GM10248 (cell line): ENCODE data around the gene DPAGT1.
"Not testable (repeated sequence)": the region's sequence is repeated elsewhere in the genome, so short reads cannot be mapped to it uniquely, and the experiment has no call there.

ENCODE experiments used
- CTCF ChIA-PET: fragments of 300-600 bp; sonication (Branson Sonifier 250); formaldehyde crosslinking; extraction: SDS; loops from one replicate; lab custom pipeline; 2021; ENCODE audit warnings: antibody characterized with exemption; lab: Yijun Ruan, JAX
- POLR2A ChIA-PET: fragments of 350-650 bp; sonication (Branson Sonifier 250); formaldehyde crosslinking; extraction: SDS; loops from one replicate; lab custom pipeline; 2020; ENCODE audit warnings: antibody characterized with exemption; lab: Yijun Ruan, JAX
- DNase-seq: peaks from one replicate; pipeline ENCODE4 v3.0.0; 2012; ENCODE audit errors: extremely low spot score
- TF ChIP-seq, protein P1 (sequence below): IDR thresholded peaks from 2 replicates; pipeline ENCODE4 v1.5.1; 2012; ENCODE audit warnings: mild to moderate bottlenecking, low read depth; ENCODE audit errors: extremely low read depth, missing control alignments, control extremely low read depth

The DPAGT1 gene

DNA sequence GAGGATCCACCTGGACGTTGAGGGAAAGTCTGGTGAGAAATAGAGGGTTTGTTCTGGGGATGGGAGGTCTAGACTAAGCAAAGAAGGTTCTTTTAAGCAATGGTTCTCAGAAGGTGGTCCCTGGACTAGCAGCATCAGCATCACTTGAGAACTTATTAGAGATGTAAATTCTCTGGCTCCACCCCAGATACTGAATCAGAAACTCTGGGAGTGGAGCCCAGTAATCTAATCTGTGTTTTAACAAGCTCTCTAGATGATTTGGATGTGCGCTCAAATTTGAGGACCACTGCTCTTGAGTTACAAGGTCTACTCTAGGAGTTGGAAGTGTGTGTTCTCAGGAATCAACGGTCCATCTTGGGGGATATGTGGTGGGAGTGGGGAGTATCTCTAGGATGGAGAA is 43.9 kb upstream of the DPAGT1 start:
- ChIA-PET CTCF (interaction anchor here (0.7 to 6.3 kb wide), 19 partner anchors 10 to 192 kb away, joined by 3 to 53 read pairs (median 5); partner anchors contain the start of genes HINFP and NLRX1), POLR2A (no interaction called here)
- TF ChIP-seq, protein P1, sequence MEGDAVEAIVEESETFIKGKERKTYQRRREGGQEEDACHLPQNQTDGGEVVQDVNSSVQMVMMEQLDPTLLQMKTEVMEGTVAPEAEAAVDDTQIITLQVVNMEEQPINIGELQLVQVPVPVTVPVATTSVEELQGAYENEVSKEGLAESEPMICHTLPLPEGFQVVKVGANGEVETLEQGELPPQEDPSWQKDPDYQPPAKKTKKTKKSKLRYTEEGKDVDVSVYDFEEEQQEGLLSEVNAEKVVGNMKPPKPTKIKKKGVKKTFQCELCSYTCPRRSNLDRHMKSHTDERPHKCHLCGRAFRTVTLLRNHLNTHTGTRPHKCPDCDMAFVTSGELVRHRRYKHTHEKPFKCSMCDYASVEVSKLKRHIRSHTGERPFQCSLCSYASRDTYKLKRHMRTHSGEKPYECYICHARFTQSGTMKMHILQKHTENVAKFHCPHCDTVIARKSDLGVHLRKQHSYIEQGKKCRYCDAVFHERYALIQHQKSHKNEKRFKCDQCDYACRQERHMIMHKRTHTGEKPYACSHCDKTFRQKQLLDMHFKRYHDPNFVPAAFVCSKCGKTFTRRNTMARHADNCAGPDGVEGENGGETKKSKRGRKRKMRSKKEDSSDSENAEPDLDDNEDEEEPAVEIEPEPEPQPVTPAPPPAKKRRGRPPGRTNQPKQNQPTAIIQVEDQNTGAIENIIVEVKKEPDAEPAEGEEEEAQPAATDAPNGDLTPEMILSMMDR = no peak

DNA sequence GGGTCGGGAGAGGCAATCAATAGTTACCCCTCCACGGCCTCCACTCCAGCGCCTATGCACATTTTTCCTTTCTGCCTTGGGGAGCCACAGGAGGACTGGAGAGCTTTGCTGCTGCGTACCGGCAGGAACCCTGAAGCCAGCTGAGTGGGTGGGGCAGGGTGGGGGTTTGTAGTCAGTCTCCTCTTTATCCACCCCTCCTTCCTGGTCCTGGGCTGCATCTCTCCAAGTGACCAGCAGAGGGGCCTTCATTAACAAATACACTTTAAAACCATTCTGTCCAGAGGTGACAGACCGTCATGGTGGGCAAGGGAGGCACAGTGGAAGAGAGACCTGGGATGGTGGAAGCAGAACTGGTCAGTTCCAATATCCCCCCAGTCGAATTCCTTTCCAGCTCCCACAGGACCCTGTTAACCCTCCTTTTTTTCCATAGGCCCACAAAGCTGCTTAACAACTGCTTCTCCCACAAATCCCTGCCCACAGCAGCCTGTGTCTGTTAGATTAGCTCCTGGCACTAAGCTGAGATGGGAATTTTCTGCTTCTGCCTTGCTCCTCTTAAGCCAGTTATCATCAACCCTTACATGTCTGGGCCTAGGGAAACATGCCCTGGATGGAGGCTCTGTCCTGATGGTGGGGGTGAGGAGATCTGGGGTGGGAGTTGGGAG is 43.3 kb upstream of the DPAGT1 start:
- DNase-seq = peak; percentile 82
- CTCF ChIA-PET = interaction anchor here (0.7 to 6.3 kb wide), 20 partner anchors 10 to 192 kb away, joined by 3 to 53 read pairs (median 5); partner anchors contain the start of genes HINFP and NLRX1
- TF ChIP-seq, protein P1 = peak; percentile 61
- POLR2A ChIA-PET = no interaction called here

More for the DNA sequence above, 43.9 kb upstream of the DPAGT1 start:
- no peak for DNase-seq

DNA sequence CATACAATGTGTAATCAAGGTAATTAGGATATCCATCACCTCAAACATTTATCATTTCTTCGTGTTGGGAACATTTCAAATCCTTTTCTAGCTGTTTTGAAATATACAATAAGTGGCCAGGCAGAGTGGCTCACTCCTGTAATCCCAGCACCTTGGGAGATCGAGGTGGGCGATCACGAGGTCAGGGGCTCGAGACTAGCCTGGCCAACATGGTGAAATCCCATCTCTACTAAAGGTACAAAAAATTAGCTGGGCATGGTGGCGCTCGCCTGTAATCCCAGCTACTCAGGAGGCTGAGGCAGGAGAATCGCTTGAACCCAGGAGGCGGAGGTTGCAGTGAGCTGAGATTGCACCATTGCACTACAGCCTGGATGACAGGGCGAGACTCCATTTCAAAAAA is 37.6 kb upstream of the DPAGT1 start:
- CTCF ChIA-PET = interaction anchor here (1.0 to 1.8 kb wide), 4 partner anchors 12 to 182 kb away, joined by 3 to 4 read pairs (median 3); partner anchors contain the start of gene CBL
- POLR2A ChIA-PET = not testable (repeated sequence)

DNA sequence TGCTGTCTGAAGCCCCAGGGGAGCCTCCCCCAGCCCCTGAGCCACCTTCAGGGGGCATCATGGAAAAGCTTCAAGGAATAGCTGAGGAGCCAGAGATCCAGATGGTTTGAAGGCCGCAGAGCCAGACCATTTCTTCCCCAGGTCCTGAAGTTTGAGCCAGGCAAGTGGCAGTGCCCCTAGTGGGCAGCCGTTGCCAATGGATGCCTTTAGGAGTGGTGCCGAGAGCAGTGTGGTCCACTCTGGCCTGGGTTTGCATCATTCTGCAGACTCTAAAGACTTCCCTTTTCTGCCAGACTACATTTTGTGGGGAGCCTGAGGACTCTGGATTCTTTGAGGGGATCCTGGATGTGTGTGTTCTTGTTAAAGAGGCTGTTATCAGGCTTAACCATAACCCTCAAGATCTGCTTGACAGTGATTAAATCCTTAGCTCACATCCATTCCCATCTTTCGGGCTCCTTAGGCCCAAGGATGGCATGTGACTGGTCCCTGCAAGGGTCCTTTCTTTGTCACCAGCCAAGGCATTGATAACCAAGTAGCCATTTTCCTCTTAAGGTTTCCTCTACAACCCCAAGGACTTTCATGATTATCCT is 32.8 kb upstream of the DPAGT1 start:
- TF ChIP-seq, protein P1 = peak; percentile 13
- CTCF ChIA-PET = interaction anchor here (1.2 to 2.4 kb wide), 4 partner anchors 9 to 81 kb away, joined by 3 to 6 read pairs (median 4); no protein-coding TSS in a partner anchor
- POLR2A ChIA-PET = no interaction called here
- DNase-seq = no peak

More for the DNA sequence above, 37.6 kb upstream of the DPAGT1 start:
- DNase-seq = not testable (repeated sequence)

DNA sequence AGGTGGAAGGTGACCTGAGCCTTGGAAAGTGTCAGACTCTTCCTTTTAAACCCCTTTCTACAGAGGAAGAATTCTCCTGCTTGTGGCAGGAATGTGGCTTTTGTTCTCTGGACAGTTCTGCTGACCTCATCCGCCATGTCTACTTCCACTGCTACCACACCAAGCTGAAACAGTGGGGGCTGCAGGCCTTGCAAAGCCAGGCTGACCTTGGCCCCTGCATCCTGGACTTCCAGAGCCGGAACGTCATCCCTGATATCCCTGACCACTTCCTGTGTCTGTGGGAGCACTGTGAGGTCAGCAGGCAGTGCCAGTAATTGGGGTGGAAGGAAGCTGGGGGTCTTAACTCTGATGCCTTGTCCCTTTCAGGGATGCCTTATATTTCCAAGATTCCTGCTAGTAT is 29.0 kb upstream of the DPAGT1 start:
- CTCF ChIA-PET = interaction anchor here (1.8 kb wide), 1 partner anchor 13 kb away, joined by 4 read pairs; no protein-coding TSS in a partner anchor
- no peak for DNase-seq
- POLR2A ChIA-PET = no interaction called here
- TF ChIP-seq, protein P1 = no peak

DNA sequence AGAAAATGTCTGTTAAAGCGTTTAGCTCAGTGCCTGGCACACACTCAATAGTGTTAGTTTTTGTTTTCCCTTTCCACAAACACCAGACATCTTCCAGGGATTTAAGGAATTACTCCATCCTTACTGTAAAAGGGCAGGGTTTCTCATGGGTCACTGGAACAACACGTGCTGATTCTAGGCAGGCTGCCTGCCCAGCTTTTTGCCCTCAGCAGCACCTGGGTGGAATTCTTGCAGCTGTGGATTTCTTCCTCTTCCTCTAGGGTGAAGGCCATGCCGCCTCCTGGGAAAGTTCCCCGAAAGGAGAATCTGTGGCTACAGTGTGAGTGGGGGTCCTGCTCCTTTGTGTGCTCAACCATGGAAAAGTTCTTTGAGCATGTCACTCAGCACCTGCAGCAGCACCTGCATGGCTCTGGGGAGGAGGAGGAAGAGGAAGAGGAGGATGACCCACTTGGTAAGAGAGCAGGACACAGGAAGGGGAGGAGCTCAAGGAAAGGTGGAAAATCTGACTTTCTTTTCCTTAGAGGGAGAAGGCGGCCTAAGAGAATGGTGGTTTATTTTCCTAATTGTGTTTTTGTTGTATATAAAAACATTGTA is 25.1 kb upstream of the DPAGT1 start:
- no peak for DNase-seq
- ChIA-PET POLR2A (interaction anchor here (0.7 kb wide), 1 partner anchor 20 kb away, joined by 3 read pairs; no protein-coding TSS in a partner anchor), CTCF (interaction anchor here (1.0 to 1.8 kb wide), 9 partner anchors 17 to 229 kb away, joined by 3 to 7 read pairs (median 4); no protein-coding TSS in a partner anchor)
- TF ChIP-seq, protein P1 = no peak

DNA sequence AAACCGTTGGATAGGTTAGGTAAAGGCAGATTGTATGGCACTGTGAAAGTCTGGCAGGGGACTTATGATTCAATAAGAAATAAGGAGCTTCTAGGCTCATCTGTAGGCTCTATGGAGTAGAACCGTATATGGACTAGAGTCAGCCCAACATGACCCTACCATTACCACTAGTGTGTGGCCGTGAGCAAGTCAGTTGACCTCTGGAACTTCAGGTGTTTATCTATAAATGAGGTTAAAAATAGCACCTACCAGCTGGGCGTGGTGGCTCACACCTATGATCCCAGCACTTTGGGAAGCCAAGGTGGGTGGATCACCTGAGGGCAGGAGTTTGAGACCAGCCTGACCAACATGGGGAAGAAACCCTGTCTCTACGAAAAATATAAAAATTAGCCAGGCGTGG is 24.2 kb upstream of the DPAGT1 start:
- CTCF ChIA-PET = interaction anchor here (1.0 to 1.8 kb wide), 7 partner anchors 20 to 230 kb away, joined by 3 to 7 read pairs (median 4); no protein-coding TSS in a partner anchor
- POLR2A ChIA-PET = interaction anchor here (0.7 kb wide), 1 partner anchor 434 kb away, joined by 4 read pairs; no protein-coding TSS in a partner anchor
- TF ChIP-seq, protein P1 = no peak
- no peak for DNase-seq
